Bronchial epithelial cell (primary cell): ENCODE results near the gene FCF1. TPM values are rescaled to one million over a fixed set of nuclear protein-coding genes. Genes with fewer than 3 reads are reported as not detected.

Source experiments
- DNase-seq: peaks from one replicate; pipeline ENCODE4 v3.0.0-alpha.2; 2010; ENCODE audit warnings: low read depth
- FAIRE-seq: peaks from 2 replicates; lab custom pipeline; 2011; peaks lifted over from hg19 to GRCh38; lab: Jason Lieb, UNC
- H3K27me3 ChIP-seq: 2 replicates; pipeline ENCODE4 v1.5.1; 2011; ENCODE audit warnings: low read length; ENCODE audit not compliant: control insufficient read depth, insufficient read depth
- H3K36me3 ChIP-seq: 2 replicates; pipeline ENCODE4 v1.5.1; 2011; ENCODE audit warnings: low read length; ENCODE audit not compliant: control insufficient read depth, insufficient read depth
- H3K4me3 ChIP-seq: 2 replicates; pipeline ENCODE4 v1.5.1; 2011; ENCODE audit warnings: mild to moderate bottlenecking, low read depth, low read length, control low read depth
- CTCF ChIP-seq: IDR thresholded peaks from 2 replicates; pipeline ENCODE4 v1.5.1; 2011; ENCODE audit warnings: mild to moderate bottlenecking, moderate library complexity, low read length, control low read depth, inconsistent platforms; ENCODE audit not compliant: insufficient read depth, severe bottlenecking
- total RNA-seq: library from RNA; depleted of rRNA; stranded (reverse); fragments of >200 nt; gene quantifications from 2 replicates; pipeline ENCODE4 v1.2.1, GENCODE V29; 2014

FCF1 gene
- total RNA-seq, 1 donor from 2014 or later, result 39.0 TPM

GRCh38 chr14:74698465-74698864, 14.5 kb upstream of the FCF1 start:
- Histone ChIP-seq H3K27me3 (no peaks in the 10 kb centered on the region), H3K4me3 (no peak overlapping the region), H3K36me3 (peaks cover 2% of the 10 kb centered on the region)
- no peak for FAIRE-seq
- DNase-seq, result peak; percentile 30
- TF ChIP-seq CTCF, result no peak

DNA sequence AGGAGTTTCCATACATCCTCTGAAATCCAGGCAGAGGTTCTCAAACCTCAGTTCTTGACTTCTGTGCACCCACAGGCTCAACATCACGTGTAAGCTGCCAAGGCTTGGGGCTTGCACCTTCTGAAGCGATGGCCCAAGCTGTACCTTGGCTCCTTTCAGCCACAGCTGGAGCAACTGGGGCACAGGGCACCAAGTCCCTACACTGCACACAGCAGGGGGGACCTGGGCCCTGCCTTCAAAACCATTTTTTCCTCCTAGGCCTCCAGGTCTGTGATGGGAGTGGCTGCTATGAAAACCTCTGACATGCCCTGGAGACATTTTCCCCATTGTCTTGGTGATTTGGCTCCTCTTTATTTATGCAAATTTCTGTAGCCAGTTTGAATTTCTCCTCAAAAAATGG, 10.7 kb upstream of the FCF1 start:
- no peak overlapping the region for H3K4me3 ChIP-seq
- no peaks in the 10 kb centered on the region for H3K27me3 ChIP-seq
- no peak for DNase-seq
- no peak for TF ChIP-seq CTCF
- FAIRE-seq, result no peak
- peaks cover 1% of the 10 kb centered on the region for H3K36me3 ChIP-seq

GRCh38 chr14:74703043-74703442, 9.9 kb upstream of the FCF1 start:
- no peaks in the 10 kb centered on the region for H3K27me3 ChIP-seq
- H3K4me3 ChIP-seq, result no peak overlapping the region
- no peak for DNase-seq
- no peak for FAIRE-seq
- TF ChIP-seq CTCF, result no peak
- peaks cover 1% of the 10 kb centered on the region for H3K36me3 ChIP-seq

- DNase-seq (no peak), FAIRE-seq (no peak)
- Histone ChIP-seq H3K36me3 (peaks cover under 1% of the 10 kb centered on the region), H3K4me3 (no peak overlapping the region), H3K27me3 (no peaks in the 10 kb centered on the region)
- TF ChIP-seq CTCF, result no peak
Measured at GRCh38 chr14:74704656-74705055, 8.3 kb upstream of the FCF1 start.

DNA sequence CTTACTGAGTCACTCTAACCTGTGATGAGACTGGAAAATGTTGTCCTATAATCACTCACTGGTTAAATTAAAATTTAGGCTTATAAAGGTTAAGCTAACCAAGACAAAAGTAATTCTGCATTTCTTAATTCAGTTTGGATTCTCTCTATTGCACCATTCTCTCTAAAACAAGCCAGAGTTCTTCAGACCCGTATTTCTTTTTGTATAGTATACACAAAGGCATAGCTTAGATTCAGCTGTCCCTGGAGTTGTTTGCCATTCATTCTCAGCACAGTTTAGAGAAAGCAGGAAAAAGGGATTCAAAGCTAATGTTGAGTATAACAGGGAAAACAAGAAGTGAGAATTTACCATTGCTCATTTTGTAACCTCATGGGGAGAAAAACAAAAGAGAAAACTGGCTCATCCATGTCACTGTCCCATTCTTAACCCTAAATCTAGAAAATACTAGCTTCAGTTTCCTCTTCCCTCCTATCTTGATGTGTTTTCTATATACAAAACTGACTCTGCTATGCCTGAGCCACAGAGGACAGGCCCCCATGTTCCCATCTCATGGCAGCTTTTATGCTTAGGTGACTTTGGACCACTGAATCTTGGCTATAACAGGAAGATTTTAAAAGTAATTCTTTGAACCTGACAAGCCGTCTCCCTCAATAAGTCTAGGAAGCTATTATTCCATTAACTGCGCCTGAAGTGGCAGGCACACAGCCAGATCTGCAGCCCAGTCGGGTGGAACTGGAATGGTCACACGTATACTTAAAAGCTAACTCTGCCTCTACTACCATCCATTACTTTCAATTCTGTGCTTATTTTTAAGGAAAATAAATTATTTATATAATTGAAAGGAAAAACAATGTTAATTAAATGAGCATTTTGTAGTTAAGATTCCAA, 7.1 kb upstream of the FCF1 start:
- H3K27me3 ChIP-seq, result no peaks in the 10 kb centered on the region
- H3K4me3 ChIP-seq, result no peak overlapping the region
- no peaks in the 10 kb centered on the region for H3K36me3 ChIP-seq
- no peak for TF ChIP-seq CTCF
- no peak for FAIRE-seq
- DNase-seq, result no peak
